Panc1 (cell line): ENCODE measurements around the gene MTG1.

Experiments
- POLR2AphosphoS5 ChIP-seq: IDR thresholded peaks from 2 replicates; pipeline ENCODE4 v1.6.1; 2012; ENCODE audit warnings: mild to moderate bottlenecking, low read depth, low read length, moderate library complexity
- TF ChIP-seq, protein P1 (sequence below): fragments of 450-650 bp; IDR thresholded peaks from 2 replicates; pipeline ENCODE4 v1.5.1; 2017; ENCODE audit warnings: mild to moderate bottlenecking

DNA sequence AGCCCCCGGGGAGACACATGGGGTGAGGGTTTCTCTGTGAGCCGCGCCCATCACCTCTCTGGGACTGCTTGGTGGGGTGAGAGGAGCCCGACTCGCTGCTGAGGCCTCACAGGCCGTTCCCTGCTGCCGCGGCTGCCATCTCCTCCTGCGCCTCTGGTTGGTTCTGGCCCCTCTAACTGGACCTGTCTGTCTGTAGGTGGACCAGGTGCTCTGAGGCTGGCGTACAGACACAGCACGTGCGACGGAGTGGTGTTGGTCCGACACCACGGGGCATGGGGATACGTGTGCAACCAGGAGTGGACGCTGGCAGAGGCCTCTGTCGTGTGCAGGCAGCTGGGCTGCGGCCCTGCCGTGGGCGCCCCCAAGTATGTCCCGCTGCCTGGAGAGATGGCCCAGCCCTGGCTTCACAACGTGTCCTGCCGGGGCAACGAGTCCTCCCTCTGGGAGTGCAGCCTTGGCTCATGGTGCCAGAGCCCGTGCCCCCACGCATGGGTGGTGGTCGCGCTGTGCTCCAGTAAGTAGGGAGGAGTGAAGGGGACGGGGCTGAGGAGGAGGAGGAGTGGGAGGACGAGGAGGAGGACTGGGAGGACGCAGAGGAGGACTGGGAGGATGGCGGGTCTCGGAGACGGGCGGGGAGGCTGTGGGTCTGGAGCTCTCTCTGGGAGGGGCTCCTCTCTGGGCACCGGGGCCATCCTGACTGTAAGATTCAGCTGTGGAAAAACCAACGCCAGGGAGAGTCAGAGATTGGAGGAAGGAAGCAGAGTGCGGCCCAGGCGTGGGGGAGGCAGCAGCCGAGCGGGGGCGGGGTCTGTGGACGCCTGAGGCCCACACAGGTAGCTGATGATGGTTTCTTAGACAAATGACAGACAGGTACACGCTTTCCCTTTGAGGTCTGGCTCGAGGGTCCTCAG, 62.3 kb downstream of the MTG1 start:
- no peak for TF ChIP-seq POLR2AphosphoS5
- TF ChIP-seq, protein P1, sequence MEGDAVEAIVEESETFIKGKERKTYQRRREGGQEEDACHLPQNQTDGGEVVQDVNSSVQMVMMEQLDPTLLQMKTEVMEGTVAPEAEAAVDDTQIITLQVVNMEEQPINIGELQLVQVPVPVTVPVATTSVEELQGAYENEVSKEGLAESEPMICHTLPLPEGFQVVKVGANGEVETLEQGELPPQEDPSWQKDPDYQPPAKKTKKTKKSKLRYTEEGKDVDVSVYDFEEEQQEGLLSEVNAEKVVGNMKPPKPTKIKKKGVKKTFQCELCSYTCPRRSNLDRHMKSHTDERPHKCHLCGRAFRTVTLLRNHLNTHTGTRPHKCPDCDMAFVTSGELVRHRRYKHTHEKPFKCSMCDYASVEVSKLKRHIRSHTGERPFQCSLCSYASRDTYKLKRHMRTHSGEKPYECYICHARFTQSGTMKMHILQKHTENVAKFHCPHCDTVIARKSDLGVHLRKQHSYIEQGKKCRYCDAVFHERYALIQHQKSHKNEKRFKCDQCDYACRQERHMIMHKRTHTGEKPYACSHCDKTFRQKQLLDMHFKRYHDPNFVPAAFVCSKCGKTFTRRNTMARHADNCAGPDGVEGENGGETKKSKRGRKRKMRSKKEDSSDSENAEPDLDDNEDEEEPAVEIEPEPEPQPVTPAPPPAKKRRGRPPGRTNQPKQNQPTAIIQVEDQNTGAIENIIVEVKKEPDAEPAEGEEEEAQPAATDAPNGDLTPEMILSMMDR: no peak
